NB4 (cell line): ENCODE data around the gene SLC30A9.

ENCODE experiments used
- MYC ChIP-seq: IDR thresholded peaks from 2 replicates; pipeline ENCODE4 v1.6.1; 2011; ENCODE audit warnings: low read depth, low read length
- POLR2A ChIP-seq: IDR thresholded peaks from 2 replicates; pipeline ENCODE4 v1.6.1; 2011; ENCODE audit warnings: mild to moderate bottlenecking; ENCODE audit not compliant: insufficient read length; ENCODE audit errors: extremely low read depth
- TF ChIP-seq, protein P1 (sequence below): IDR thresholded peaks from one replicate; pipeline ENCODE4 v1.5.1; 2012; ENCODE audit warnings: low read depth, low read length
- TF ChIP-seq, protein P2 (sequence below): IDR thresholded peaks from 2 replicates; pipeline ENCODE4 v1.6.1; 2011; ENCODE audit warnings: low read depth, low read length

DNA sequence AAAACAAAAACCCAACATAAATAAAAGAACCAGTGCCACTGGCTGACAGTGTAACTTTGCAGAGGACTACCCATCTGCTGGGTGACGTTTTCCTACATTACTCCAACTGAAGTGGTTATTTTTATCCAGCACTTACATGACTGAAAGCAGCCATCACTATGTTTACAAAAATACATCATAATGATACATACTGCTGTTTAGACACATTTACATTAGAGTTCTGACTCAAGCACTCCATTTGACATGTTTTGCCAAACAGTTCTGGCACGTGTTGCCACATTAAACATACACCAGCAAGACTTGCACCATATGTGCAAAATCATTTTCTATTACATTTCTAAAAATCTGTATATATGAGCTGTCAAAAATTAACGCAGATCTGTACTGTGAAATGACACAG, 122.5 kb downstream of the SLC30A9 start:
- TF ChIP-seq, protein P1, sequence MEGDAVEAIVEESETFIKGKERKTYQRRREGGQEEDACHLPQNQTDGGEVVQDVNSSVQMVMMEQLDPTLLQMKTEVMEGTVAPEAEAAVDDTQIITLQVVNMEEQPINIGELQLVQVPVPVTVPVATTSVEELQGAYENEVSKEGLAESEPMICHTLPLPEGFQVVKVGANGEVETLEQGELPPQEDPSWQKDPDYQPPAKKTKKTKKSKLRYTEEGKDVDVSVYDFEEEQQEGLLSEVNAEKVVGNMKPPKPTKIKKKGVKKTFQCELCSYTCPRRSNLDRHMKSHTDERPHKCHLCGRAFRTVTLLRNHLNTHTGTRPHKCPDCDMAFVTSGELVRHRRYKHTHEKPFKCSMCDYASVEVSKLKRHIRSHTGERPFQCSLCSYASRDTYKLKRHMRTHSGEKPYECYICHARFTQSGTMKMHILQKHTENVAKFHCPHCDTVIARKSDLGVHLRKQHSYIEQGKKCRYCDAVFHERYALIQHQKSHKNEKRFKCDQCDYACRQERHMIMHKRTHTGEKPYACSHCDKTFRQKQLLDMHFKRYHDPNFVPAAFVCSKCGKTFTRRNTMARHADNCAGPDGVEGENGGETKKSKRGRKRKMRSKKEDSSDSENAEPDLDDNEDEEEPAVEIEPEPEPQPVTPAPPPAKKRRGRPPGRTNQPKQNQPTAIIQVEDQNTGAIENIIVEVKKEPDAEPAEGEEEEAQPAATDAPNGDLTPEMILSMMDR, result no peak
- TF ChIP-seq, protein P2, sequence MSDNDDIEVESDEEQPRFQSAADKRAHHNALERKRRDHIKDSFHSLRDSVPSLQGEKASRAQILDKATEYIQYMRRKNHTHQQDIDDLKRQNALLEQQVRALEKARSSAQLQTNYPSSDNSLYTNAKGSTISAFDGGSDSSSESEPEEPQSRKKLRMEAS, result no peak
- TF ChIP-seq POLR2A, result no peak
- TF ChIP-seq MYC, result no peak
